ENCODE measurements around the gene RBM33.

RBM33 gene

GRCh38 chr7:155713384-155713783 lies 68.9 kb downstream of the RBM33 start:
- no peak for DNase-seq (ENCODE audit: low read depth)
- TF ChIP-seq CTCF (conservative IDR thresholded peaks at IDR 0.05; ENCODE audit: control insufficient read depth, insufficient read depth, low read depth, low read length): no peak
- no peak overlapping the region for H3K4me3 ChIP-seq (ENCODE audit: control insufficient read depth, low read depth, low read length)

GRCh38 chr7:155714702-155715101 lies 70.2 kb downstream of the RBM33 start:
- no peak overlapping the region for H3K4me3 ChIP-seq (ENCODE audit: control insufficient read depth, low read depth, low read length)
- TF ChIP-seq CTCF (conservative IDR thresholded peaks at IDR 0.05; ENCODE audit: control insufficient read depth, insufficient read depth, low read depth, low read length): no peak
- no peak for DNase-seq (ENCODE audit: low read depth)

GRCh38 chr7:155715111-155715805 lies 70.8 kb downstream of the RBM33 start:
- H3K4me3 ChIP-seq (ENCODE audit: control insufficient read depth, low read depth, low read length): no peak overlapping the region
- DNase-seq (ENCODE audit: low read depth): no peak
- no peak for TF ChIP-seq CTCF (conservative IDR thresholded peaks at IDR 0.05; ENCODE audit: control insufficient read depth, insufficient read depth, low read depth, low read length)

- no peak for DNase-seq (ENCODE audit: low read depth)
- H3K4me3 ChIP-seq (ENCODE audit: control insufficient read depth, low read depth, low read length): no peak overlapping the region
- TF ChIP-seq CTCF (conservative IDR thresholded peaks at IDR 0.05; ENCODE audit: control insufficient read depth, insufficient read depth, low read depth, low read length): no peak
These were observed 72.7 kb downstream of the RBM33 start for GRCh38 chr7:155717010-155717744.

- no peak for TF ChIP-seq CTCF (conservative IDR thresholded peaks at IDR 0.05; ENCODE audit: control insufficient read depth, insufficient read depth, low read depth, low read length)
- DNase-seq (ENCODE audit: low read depth): no peak
- H3K4me3 ChIP-seq (ENCODE audit: control insufficient read depth, low read depth, low read length): no peak overlapping the region
These were observed 76.6 kb downstream of the RBM33 start for GRCh38 chr7:155721056-155721455.

GRCh38 chr7:155722118-155722517 lies 77.7 kb downstream of the RBM33 start:
- H3K4me3 ChIP-seq (ENCODE audit: control insufficient read depth, low read depth, low read length): no peak overlapping the region
- TF ChIP-seq CTCF (conservative IDR thresholded peaks at IDR 0.05; ENCODE audit: control insufficient read depth, insufficient read depth, low read depth, low read length): no peak
- no peak for DNase-seq (ENCODE audit: low read depth)
